Stomach smooth muscle (tissue), 2 donors: ENCODE data around the gene UBA7.
"Not testable (repeated sequence)": the region's sequence is repeated elsewhere in the genome, so short reads cannot be mapped to it uniquely, and the experiment has no call there.

Experiments used
- H3K27ac ChIP-seq: one replicate; pipeline ENCODE4 v1.7.0; 2013; ENCODE audit warnings: mild to moderate bottlenecking, low read length, inconsistent platforms
- H3K27me3 ChIP-seq, 2 donors: one replicate each; pipeline ENCODE4 v1.7.0; 2013; ENCODE audit warnings: low read length in 2 of 2; ENCODE audit not compliant: insufficient read depth in 2 of 2, control insufficient read depth in 1 of 2
- H3K36me3 ChIP-seq, 2 donors: one replicate each; pipeline ENCODE4 v1.7.0; 2013; ENCODE audit warnings: low read length in 2 of 2; ENCODE audit not compliant: control insufficient read depth in 2 of 2, insufficient read depth in 2 of 2
- H3K4me1 ChIP-seq: one replicate; pipeline ENCODE4 v1.7.0; 2013; ENCODE audit warnings: low read length; ENCODE audit not compliant: control insufficient read depth, insufficient read depth
- H3K4me3 ChIP-seq, 2 donors: one replicate each; pipeline ENCODE4 v1.7.0; 2013; ENCODE audit warnings: low read length in 2 of 2
- H3K9ac ChIP-seq, 2 donors: one replicate each; pipeline ENCODE4 v1.7.0; 2013; ENCODE audit warnings: low read length in 2 of 2, mild to moderate bottlenecking in 1 of 2
- H3K9me3 ChIP-seq, 2 donors: one replicate each; pipeline ENCODE4 v1.7.0; 2013; ENCODE audit warnings: low read length in 2 of 2; ENCODE audit not compliant: control insufficient read depth in 2 of 2
- donor health status: healthy.
- donor health status: Pancreatic carcinoma.

Gene UBA7

GRCh38 chr3:49793486-49794085 lies 20.2 kb downstream of the UBA7 start:
- Histone ChIP-seq H3K27me3 (no peaks in the 10 kb centered on the region), H3K27ac (no peak overlapping the region), H3K4me3 (no peak overlapping the region), H3K9ac (no peak overlapping the region), H3K9me3 (no peaks in the 10 kb centered on the region), H3K36me3 (no peaks in the 10 kb centered on the region), H3K4me1 (no peaks in the 10 kb centered on the region)

DNA sequence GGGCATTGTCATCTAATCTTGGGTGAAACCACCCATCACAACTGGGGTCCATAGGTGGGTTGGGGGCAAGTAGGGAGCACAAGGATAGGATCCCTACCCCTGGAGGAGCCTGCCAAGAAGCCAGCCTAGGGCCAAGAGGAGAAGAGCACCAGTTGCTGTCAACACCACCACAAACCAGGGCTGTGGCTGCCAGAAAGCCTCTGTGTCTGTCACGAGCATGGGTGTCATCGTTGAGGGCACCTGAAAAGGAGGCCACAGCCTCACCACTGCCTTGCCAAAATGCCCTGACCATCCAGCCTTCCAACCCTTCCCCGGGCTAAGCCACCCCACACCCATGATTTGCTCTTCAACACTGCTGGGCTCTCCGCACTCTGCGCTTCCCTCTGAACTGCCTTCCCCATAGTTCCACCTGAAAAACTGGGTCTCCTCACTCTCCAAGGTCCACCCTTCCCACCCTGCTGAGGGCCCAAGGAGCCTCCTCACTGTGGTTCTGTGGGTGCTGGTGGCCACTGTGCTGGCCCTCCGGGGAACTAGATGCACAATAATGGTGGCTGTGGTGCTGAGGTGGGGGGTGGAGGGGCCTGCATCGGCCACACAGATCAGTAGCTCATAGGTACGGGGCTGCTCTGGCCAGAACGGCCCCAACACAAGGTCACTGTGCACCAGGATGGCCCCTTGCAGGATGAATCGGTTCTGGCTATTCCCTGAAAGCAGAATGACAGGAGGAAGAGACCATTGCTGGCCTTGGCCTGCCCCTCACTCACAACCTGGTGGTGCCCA lies 21.2 kb downstream of the UBA7 start:
- Histone ChIP-seq H3K4me3 (no peak overlapping the region), H3K9ac (no peak overlapping the region), H3K27me3 (no peaks in the 10 kb centered on the region), H3K36me3 (no peaks in the 10 kb centered on the region), H3K9me3 (no peaks in the 10 kb centered on the region), H3K27ac (no peak overlapping the region), H3K4me1 (no peaks in the 10 kb centered on the region)

GRCh38 chr3:49791571-49791970 lies 22.2 kb downstream of the UBA7 start:
- Histone ChIP-seq H3K27ac (no peak overlapping the region), H3K4me1 (peaks cover 6% of the 10 kb centered on the region), H3K36me3 (no peaks in the 10 kb centered on the region), H3K27me3 (no peaks in the 10 kb centered on the region), H3K9ac (no peak overlapping the region), H3K4me3 (no peak overlapping the region), H3K9me3 (no peaks in the 10 kb centered on the region)

DNA sequence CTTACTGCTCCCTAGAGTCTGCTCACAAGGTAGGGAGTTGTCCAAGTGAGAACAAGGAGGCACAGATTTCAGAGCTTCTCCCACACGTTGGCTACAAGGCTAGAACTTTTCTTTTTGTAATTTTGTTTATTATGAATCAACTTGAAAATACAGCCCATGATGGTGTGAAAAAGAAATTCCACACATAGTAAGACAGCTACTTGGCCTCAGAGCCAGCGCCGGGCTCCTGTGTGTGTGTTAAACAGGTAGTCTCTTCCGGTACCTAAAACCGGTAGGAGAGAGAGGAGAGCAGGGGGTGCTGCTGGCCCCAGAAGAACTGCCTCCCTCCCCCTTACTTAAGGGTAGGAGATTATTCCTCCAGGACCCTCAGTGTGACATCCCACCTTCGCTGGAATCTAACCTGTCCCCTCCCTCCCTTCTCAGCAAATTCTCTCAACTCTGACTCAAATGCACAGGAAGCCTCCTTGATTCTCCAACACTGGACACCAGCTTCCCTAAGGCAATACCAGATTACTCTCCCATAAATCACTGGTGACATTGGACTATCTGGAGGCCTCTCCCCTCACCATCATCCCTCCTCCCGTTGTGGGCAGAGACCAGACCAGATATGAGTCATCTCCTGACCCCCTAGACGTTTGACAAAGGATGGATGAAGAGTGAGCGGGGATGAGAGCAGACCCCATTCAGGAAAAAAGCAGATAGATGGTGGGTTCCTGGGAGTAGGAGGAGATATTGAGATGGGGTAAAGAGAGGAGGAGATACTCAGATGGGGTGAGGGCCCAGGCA lies 22.9 kb downstream of the UBA7 start:
- Histone ChIP-seq H3K4me1 (peaks cover 8% of the 10 kb centered on the region), H3K27ac (no peak overlapping the region), H3K36me3 (no peaks in the 10 kb centered on the region), H3K9ac (no peak overlapping the region), H3K4me3 (no peak overlapping the region), H3K27me3 (no peaks in the 10 kb centered on the region), H3K9me3 (no peaks in the 10 kb centered on the region)

- Histone ChIP-seq H3K9me3 (no peaks in the 10 kb centered on the region), H3K4me3 (no peak overlapping the region), H3K36me3 (no peaks in the 10 kb centered on the region), H3K4me1 (peaks cover 28% of the 10 kb centered on the region), H3K9ac (no peak overlapping the region), H3K27ac (no peak overlapping the region), H3K27me3 (no peaks in the 10 kb centered on the region)
These were observed 25.7 kb downstream of the UBA7 start for GRCh38 chr3:49788056-49788455.

GRCh38 chr3:49787536-49787935 lies 26.2 kb downstream of the UBA7 start:
- no peaks in the 10 kb centered on the region for H3K27me3 ChIP-seq
- H3K27ac ChIP-seq: no peak overlapping the region
- peaks cover 28% of the 10 kb centered on the region for H3K4me1 ChIP-seq
- no peaks in the 10 kb centered on the region for H3K36me3 ChIP-seq
- H3K9ac ChIP-seq: no peak overlapping the region
- no peaks in the 10 kb centered on the region for H3K9me3 ChIP-seq
- no peak overlapping the region for H3K4me3 ChIP-seq

- peak overlapping the region; percentile 51 to 76 for H3K4me3 ChIP-seq
- peak overlapping the region; percentile 82 to 90 for H3K9ac ChIP-seq
- H3K27me3 ChIP-seq: no peaks in the 10 kb centered on the region
- H3K4me1 ChIP-seq: peaks cover 28% of the 10 kb centered on the region
- peak overlapping the region; percentile 87 for H3K27ac ChIP-seq
- no peaks in the 10 kb centered on the region for H3K36me3 ChIP-seq
- H3K9me3 ChIP-seq: no peaks in the 10 kb centered on the region
These were observed 26.6 kb downstream of the UBA7 start for GRCh38 chr3:49787182-49787464.

- Histone ChIP-seq H3K4me3 (peak within 1 kb of the TSS; percentile 95 to 97), H3K27ac (peak within 1 kb of the TSS; percentile 87)
These were observed 27.2 kb downstream of the UBA7 start, which contains the start of gene IP6K1 for GRCh38 chr3:49786357-49787181. Gene IP6K1, minus strand, starts transcription at chr3:49786542. Its CDS starts 38,502 bp downstream, at chr3:49748040.

GRCh38 chr3:49785565-49786356 lies 28.0 kb downstream of the UBA7 start:
- H3K9me3 ChIP-seq: no peaks in the 10 kb centered on the region
- peak overlapping the region; percentile 95 to 97 for H3K4me3 ChIP-seq
- H3K4me1 ChIP-seq: peaks cover 33% of the 10 kb centered on the region
- H3K27ac ChIP-seq: peak overlapping the region; percentile 87
- H3K36me3 ChIP-seq: peaks cover 3 to 4% of the 10 kb centered on the region in 2 donors
- no peaks in the 10 kb centered on the region for H3K27me3 ChIP-seq
- peak overlapping the region; percentile 91 to 94 for H3K9ac ChIP-seq

More at GRCh38 chr3:49786357-49787181, 27.2 kb downstream of the UBA7 start, which contains the start of gene IP6K1:
- Histone ChIP-seq H3K4me1 (peaks cover 29% of the 10 kb centered on the region), H3K9ac (peak within 1 kb of the TSS; percentile 91 to 94), H3K9me3 (no peaks in the 10 kb centered on the region), H3K27me3 (no peaks in the 10 kb centered on the region), H3K36me3 (peaks cover under 1% of the 10 kb centered on the region in 2 donors)

DNA sequence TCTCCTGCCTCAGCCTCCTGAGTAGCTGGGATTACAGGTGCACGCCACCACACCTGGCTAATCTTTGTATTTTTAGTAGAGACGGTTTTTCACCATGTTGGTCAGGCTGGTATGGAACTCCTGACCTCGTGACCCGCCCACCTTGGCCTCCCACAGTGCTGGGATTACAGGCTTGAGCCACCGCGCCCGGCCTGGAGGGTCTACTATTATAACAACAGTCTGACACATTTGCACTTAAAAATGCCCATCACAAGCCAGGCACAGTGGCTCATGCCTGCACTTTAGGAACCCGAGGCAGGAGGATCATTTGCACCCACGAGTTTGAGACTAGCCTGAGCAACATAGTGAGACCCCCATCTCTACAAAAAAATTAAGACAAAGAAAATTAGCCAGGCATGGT lies 31.5 kb downstream of the UBA7 start:
- H3K4me1 ChIP-seq: peaks cover 36% of the 10 kb centered on the region

More for the DNA sequence above, 31.5 kb downstream of the UBA7 start:
- H3K9me3 ChIP-seq, H3K9ac ChIP-seq, H3K27me3 ChIP-seq, H3K36me3 ChIP-seq, H3K27ac ChIP-seq, H3K4me3 ChIP-seq: not testable (repeated sequence)
